ENCODE measurements around the gene TOP1. TPM values are rescaled to one million over a fixed set of nuclear protein-coding genes. Genes with fewer than 3 reads are reported as not detected.

TOP1 gene
- total RNA-seq (2012; rRNA removed): 14.0 and 20.8 TPM in 2 replicates
- 14.7 and 21.5 TPM in 2 replicates for polyA plus RNA-seq (2012; rRNA removed)
- 3.9 and 6.4 TPM in 2 replicates for polyA plus RNA-seq (2012; cell fraction: cytosol; rRNA removed)
- 3.2 and 18.6 TPM in 2 replicates for polyA plus RNA-seq (2012; cell fraction: nucleus; rRNA removed; ENCODE audit: low replicate concordance)
- percentile 98 among the genes with signal in this experiment for Bru-seq, nascent RNA
- percentile 87 among the genes with signal in this experiment for BruChase-seq, experiment 1, labeled RNA remaining after a 6-hour chase
- percentile 90 among the genes with signal in this experiment for BruChase-seq, experiment 2, labeled RNA remaining after a 2-hour chase
- long read RNA-seq, transcript TOP1-201 (21 exons, 3,738 nt): major isoform, 12 of 42 reads
- long read RNA-seq, partial matches to known transcripts: 28 of 42 reads
- long read RNA-seq, other reads (novel, unspliced or antisense): 2 of 42 reads

DNA sequence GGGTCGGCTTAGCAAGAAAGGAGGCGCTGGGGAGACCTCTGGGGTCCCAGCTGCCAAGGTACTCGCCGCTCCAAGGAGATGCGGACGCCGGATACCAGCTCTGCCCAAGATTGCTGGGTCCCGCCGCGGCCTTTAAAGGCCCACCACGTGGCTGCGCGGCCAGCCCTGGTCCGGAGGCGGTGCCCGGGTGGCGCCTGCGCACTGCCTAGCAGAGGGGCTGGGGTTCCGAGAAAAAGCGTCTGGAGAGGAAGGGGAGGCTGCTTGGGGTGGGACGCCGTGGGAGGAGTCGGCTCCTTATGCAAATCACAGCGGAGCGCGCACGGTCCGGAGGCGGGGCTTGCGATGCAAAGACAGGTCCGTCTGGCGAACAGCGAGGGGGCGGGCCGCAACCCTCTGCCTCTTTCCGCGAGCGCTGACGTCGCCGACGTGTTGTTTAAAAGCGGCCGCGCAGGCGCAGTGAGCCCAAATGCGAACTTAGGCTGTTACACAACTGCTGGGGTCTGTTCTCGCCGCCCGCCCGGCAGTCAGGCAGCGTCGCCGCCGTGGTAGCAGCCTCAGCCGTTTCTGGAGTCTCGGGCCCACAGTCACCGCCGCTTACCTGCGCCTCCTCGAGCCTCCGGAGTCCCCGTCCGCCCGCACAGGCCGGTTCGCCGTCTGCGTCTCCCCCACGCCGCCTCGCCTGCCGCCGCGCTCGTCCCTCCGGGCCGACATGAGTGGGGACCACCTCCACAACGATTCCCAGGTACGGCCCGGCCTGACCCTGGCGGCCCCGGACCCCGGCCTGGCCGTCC, at the start of gene TOP1:
TOP1 (plus strand) TSS at position 464 of the 791 bp plus-strand sequence; CDS start at position 710, 246 bp downstream.
- Histone ChIP-seq H3K9me1 (ENCODE audit: insufficient read depth, low read length) (peaks cover 8% of the 10 kb centered on the region; the same call in 1 of the 2 replicates), H2BK120ac (ENCODE audit: low read depth, low read length) (peak within 1 kb of the TSS; percentile 77), H3K27ac (ENCODE audit: insufficient read depth, low read length) (peak within 1 kb of the TSS; percentile 97), H2BK20ac (ENCODE audit: low read depth, low read length) (no peak within 1 kb of the TSS), H2AK5ac (ENCODE audit: low read depth, low read length) (peak within 1 kb of the TSS; percentile 92), H3K56ac (ENCODE audit: extremely low read depth, insufficient read depth, low read length) (peak within 1 kb of the TSS; percentile 96), H3K79me1 (ENCODE audit: low read depth in 1 of 2, low read length in 2 of 2) (peaks cover 2 to 23% of the 10 kb centered on the region in 2 experiments; a peak in 2 of 4 replicates), H3K4me2 (ENCODE audit: low read depth, low read length) (peak within 1 kb of the TSS; percentile 95), H3K23ac (ENCODE audit: low read depth, low read length) (peak within 1 kb of the TSS; percentile 98; the same call in 1 of the 2 replicates), H3K4me3 (ENCODE audit: insufficient read depth, low read depth, low read length) (peak within 1 kb of the TSS; percentile 76), H2BK15ac (ENCODE audit: low read depth, low read length) (0 out of 3 replicates have a peak within 1 kb of the TSS, but pooled peaks have one; percentile 47), H3K9ac (ENCODE audit: low read depth, low read length) (peak within 1 kb of the TSS; percentile 100), H4K5ac (ENCODE audit: low read depth, low read length) (peak within 1 kb of the TSS; percentile 6), H4K91ac (ENCODE audit: insufficient read depth, low read depth, low read length) (peak within 1 kb of the TSS; percentile 88), H3K14ac (replicated peaks; ENCODE audit: low read depth, low read length) (peak within 1 kb of the TSS; percentile 99), H3K18ac (ENCODE audit: low read depth, low read length) (peak within 1 kb of the TSS; percentile 78), H2BK5ac (ENCODE audit: low read depth, low read length, poor library complexity, severe bottlenecking) (peak within 1 kb of the TSS; percentile 96), H3K4me1 (ENCODE audit: control insufficient read depth, insufficient read depth, low read length) (peaks cover 5% of the 10 kb centered on the region), H3K4ac (ENCODE audit: low read depth, low read length) (peak within 1 kb of the TSS; percentile 92), H3K36me3 (ENCODE audit: control insufficient read depth, insufficient read depth, low read length) (no peaks in the 10 kb centered on the region; the same call in none of the 2 replicates), H3K9me3 (ENCODE audit: control insufficient read depth, insufficient read depth, low read length) (no peaks in the 10 kb centered on the region), H2AK9ac (replicated peaks; ENCODE audit: low read depth, low read length, poor library complexity) (peak within 1 kb of the TSS; percentile 95), H4K8ac (ENCODE audit: low read depth in 2 of 2, low read length in 2 of 2) (peak within 1 kb of the TSS; percentile 62 to 81), H2AFZ (replicated peaks; ENCODE audit: low read length, poor library complexity) (peak within 1 kb of the TSS; percentile 94), H3K27me3 (ENCODE audit: control insufficient read depth, insufficient read depth, low read length) (no peaks in the 10 kb centered on the region), H4K20me1 (ENCODE audit: insufficient read depth, low read length) (peaks cover 39% of the 10 kb centered on the region)
- peak; percentile 100 for DNase-seq
- intact Hi-C loops (cut with micrococcal nuclease) (no loop called here), in situ Hi-C loops (cut with MboI; ENCODE audit: low sequenced_read_pairs) (no loop called here), dilution Hi-C loops (cut with HindIII; ENCODE audit: low sequenced_read_pairs, unreplicated experiment) (no loop called here)
- no TSS peak for BruUV-seq (replicated peaks)
- WGBS, 2 experiments (ENCODE audit: extremely low coverage in 2 of 2, insufficient read length in 1 of 2): 0% methylated on average over 49 of the region's 85 CpGs; no CpG with 5 or more reads in 1 of the 2 experiments
- peak; percentile 87 for TF ChIP-seq BHLHE40 (IDR thresholded peaks at IDR 0.05; ENCODE audit: low read depth, low read length)
- TF ChIP-seq, protein P1, sequence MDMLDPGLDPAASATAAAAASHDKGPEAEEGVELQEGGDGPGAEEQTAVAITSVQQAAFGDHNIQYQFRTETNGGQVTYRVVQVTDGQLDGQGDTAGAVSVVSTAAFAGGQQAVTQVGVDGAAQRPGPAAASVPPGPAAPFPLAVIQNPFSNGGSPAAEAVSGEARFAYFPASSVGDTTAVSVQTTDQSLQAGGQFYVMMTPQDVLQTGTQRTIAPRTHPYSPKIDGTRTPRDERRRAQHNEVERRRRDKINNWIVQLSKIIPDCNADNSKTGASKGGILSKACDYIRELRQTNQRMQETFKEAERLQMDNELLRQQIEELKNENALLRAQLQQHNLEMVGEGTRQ (IDR thresholded peaks at IDR 0.05; ENCODE audit: low read depth, low read length): peak; percentile 95
- TF ChIP-seq MAZ (IDR thresholded peaks at IDR 0.05; ENCODE audit: borderline replicate concordance, low read depth, low read length): peak; percentile 16; the same call in 1 of the 2 replicates
- TF ChIP-seq FOS (IDR thresholded peaks at IDR 0.05; ENCODE audit: low read depth, low read length): no peak
- TF ChIP-seq RFX5 (IDR thresholded peaks at IDR 0.05; ENCODE audit: low read depth, low read length): peak; percentile 65
- peak; percentile 99 for TF ChIP-seq MXI1 (IDR thresholded peaks at IDR 0.05; ENCODE audit: borderline replicate concordance, low read depth, low read length)
- peak; percentile 96 for TF ChIP-seq POLR2A (IDR thresholded peaks at IDR 0.05; ENCODE audit: low read depth, low read length)
- TF ChIP-seq RCOR1 (IDR thresholded peaks at IDR 0.05; ENCODE audit: insufficient replicate concordance, low read length): no peak
- TF ChIP-seq CEBPB (IDR thresholded peaks at IDR 0.05; ENCODE audit: low read depth, low read length): peak; percentile 94
- TF ChIP-seq RAD21 (IDR thresholded peaks at IDR 0.05; ENCODE audit: low read length): no peak
- CTCF ChIA-PET: no interaction called here
- POLR2A ChIA-PET (ENCODE audit: unreplicated experiment): interaction anchor here (0.6 kb wide), 2 partner anchors 23 to 56 kb away, joined by 4 read pairs; no protein-coding TSS in a partner anchor
- ATAC-seq (ENCODE audit: low read depth): peak; percentile 98
